ENCODE measurements around the gene CARMIL3. TPM values are rescaled to one million over a fixed set of nuclear protein-coding genes. Genes with fewer than 3 reads are reported as not detected.

The CARMIL3 gene
- total and polyA plus RNA-seq, 2 of the 4 experiments (the other 2 are of a cell fraction): under 0.01 TPM; not detected in 1

GRCh38 chr14:24078146-24078545 lies 26.3 kb downstream of the CARMIL3 start:
- intact Hi-C loops (cut with micrococcal nuclease): no loop called here
- no peak overlapping the region for H4K5ac ChIP-seq (ENCODE audit: low read depth, low read length)
- H3K4me1 ChIP-seq (ENCODE audit: control insufficient read depth, insufficient read depth, low read length): peaks cover 2% of the 10 kb centered on the region; the same call in 1 of the 2 replicates
- no peak overlapping the region for H2BK15ac ChIP-seq (ENCODE audit: low read depth, low read length)
- no peak overlapping the region for H3K9ac ChIP-seq (ENCODE audit: low read depth, low read length)
- H3K23ac ChIP-seq (ENCODE audit: low read depth, low read length): no peak overlapping the region
- no peak overlapping the region for H2AFZ ChIP-seq (replicated peaks; ENCODE audit: low read length, poor library complexity)
- no peak overlapping the region for H4K8ac ChIP-seq (ENCODE audit: low read depth in 2 of 2, low read length in 2 of 2)
- no peak overlapping the region for H3K4ac ChIP-seq (ENCODE audit: low read depth, low read length)
- H3K56ac ChIP-seq (ENCODE audit: extremely low read depth, insufficient read depth, low read length): no peak overlapping the region
- in situ Hi-C loops (cut with MboI; ENCODE audit: low sequenced_read_pairs): no loop called here
- peaks cover 90% of the 10 kb centered on the region for H3K27me3 ChIP-seq (ENCODE audit: control insufficient read depth, insufficient read depth, low read length)
- H3K14ac ChIP-seq (replicated peaks; ENCODE audit: low read depth, low read length): no peak overlapping the region
- H3K9me3 ChIP-seq (ENCODE audit: control insufficient read depth, insufficient read depth, low read length): no peaks in the 10 kb centered on the region
- no peak overlapping the region for H2AK9ac ChIP-seq (replicated peaks; ENCODE audit: low read depth, low read length, poor library complexity)
- ATAC-seq (ENCODE audit: low read depth) (no peak), DNase-seq (no peak)
- no peak overlapping the region for H3K18ac ChIP-seq (ENCODE audit: low read depth, low read length)
- H3K9me1 ChIP-seq (ENCODE audit: insufficient read depth, low read length): no peaks in the 10 kb centered on the region
- H3K27ac ChIP-seq (ENCODE audit: insufficient read depth, low read length): no peak overlapping the region
- H4K20me1 ChIP-seq (ENCODE audit: insufficient read depth, low read length): no peaks in the 10 kb centered on the region; the same call in 1 of the 2 replicates
- no CpG with 5 or more reads among the region's 3 CpGs for WGBS, 2 experiments (ENCODE audit: extremely low coverage in 2 of 2, insufficient read length in 1 of 2)
- H2BK120ac ChIP-seq (ENCODE audit: low read depth, low read length): no peak overlapping the region
- POLR2A ChIA-PET (ENCODE audit: unreplicated experiment): interaction anchor here (0.5 kb wide), 1 partner anchor 10 kb away, joined by 6 read pairs; no protein-coding TSS in a partner anchor
- TF ChIP-seq ELK1 (IDR thresholded peaks at IDR 0.05; ENCODE audit: borderline replicate concordance, low read depth, low read length) (no peak), BHLHE40 (IDR thresholded peaks at IDR 0.05; ENCODE audit: low read depth, low read length) (no peak), SMC3 (IDR thresholded peaks at IDR 0.05; ENCODE audit: low read depth, low read length) (no peak), NFE2L2 (IDR thresholded peaks at IDR 0.05; ENCODE audit: low read depth, low read length) (no peak), CHD1 (IDR thresholded peaks at IDR 0.05; ENCODE audit: low read depth, low read length) (no peak), POLR2A (IDR thresholded peaks at IDR 0.05; ENCODE audit: low read depth, low read length) (no peak)
- H3K4me3 ChIP-seq (ENCODE audit: insufficient read depth, low read depth, low read length): no peak overlapping the region
- CTCF ChIA-PET: no interaction called here
- H2BK20ac ChIP-seq (ENCODE audit: low read depth, low read length): no peak overlapping the region
- no peak overlapping the region for H2AK5ac ChIP-seq (ENCODE audit: low read depth, low read length)
- H3K36me3 ChIP-seq (ENCODE audit: control insufficient read depth, insufficient read depth, low read length): no peaks in the 10 kb centered on the region
- dilution Hi-C loops (cut with HindIII; ENCODE audit: low sequenced_read_pairs, unreplicated experiment): no loop called here
- no TSS peak for BruUV-seq (replicated peaks)
- H4K91ac ChIP-seq (ENCODE audit: insufficient read depth, low read depth, low read length): no peak overlapping the region
- no peak overlapping the region for H2BK5ac ChIP-seq (ENCODE audit: low read depth, low read length, poor library complexity, severe bottlenecking)
- H3K79me1 ChIP-seq (ENCODE audit: low read depth in 1 of 2, low read length in 2 of 2): no peaks in the 10 kb centered on the region
- no peak overlapping the region for H3K4me2 ChIP-seq (ENCODE audit: low read depth, low read length)

Data from IMR-90 (cell line).